CD4-positive, CD25-positive, alpha-beta regulatory T cell (primary cell): Measurements from ENCODE around the gene HPSE2. TPM values are rescaled to one million over a fixed set of nuclear protein-coding genes. Genes with fewer than 3 reads are reported as not detected.
"Not testable (repeated sequence)": the region's sequence is repeated elsewhere in the genome, so short reads cannot be mapped to it uniquely, and the experiment has no call there.

ENCODE experiments used
- ATAC-seq, 2 donors: fragments of 150-1000 bp; cut with Tn5 transposase; one replicate each; pipeline ENCODE4 v1.10.0; 2021; ENCODE audit warnings: low read depth in 2 of 2, moderate number of reproducible peaks in 2 of 2, moderate library complexity in 1 of 2
- DNase-seq, 3 donors: peaks; one replicate each; pipeline versions ENCODE4 v3.0.0 to v3.0.0-alpha.2; 2012 to 2022; ENCODE audit warnings: mixed read lengths in 1 of 3
- H3K27ac ChIP-seq: one replicate; pipeline ENCODE4 v1.7.0; 2013; ENCODE audit warnings: mild to moderate bottlenecking, low read length; ENCODE audit not compliant: insufficient read depth, poor library complexity, severe bottlenecking
- H3K27me3 ChIP-seq: one replicate; pipeline ENCODE4 v1.7.0; 2013; ENCODE audit warnings: low read length; ENCODE audit not compliant: control insufficient read depth, insufficient read depth
- H3K36me3 ChIP-seq: one replicate; pipeline ENCODE4 v1.7.0; 2013; ENCODE audit warnings: mild to moderate bottlenecking, low read length, moderate library complexity; ENCODE audit not compliant: control insufficient read depth, insufficient read depth
- H3K4me1 ChIP-seq: 2 replicates; pipeline ENCODE4 v1.7.0; 2013; ENCODE audit warnings: mild to moderate bottlenecking, low read length; ENCODE audit not compliant: insufficient read depth, control insufficient read depth, poor library complexity, severe bottlenecking
- H3K4me3 ChIP-seq: one replicate; pipeline ENCODE4 v1.7.0; 2013; ENCODE audit warnings: low read depth, mild to moderate bottlenecking, low read length, moderate library complexity
- H3K9me3 ChIP-seq, 2 experiments: 1 replicate in 1 of 2; 2 replicates in 1 of 2; pipeline ENCODE4 v1.7.0; 2013; ENCODE audit warnings: low read length in 2 of 2, mild to moderate bottlenecking in 1 of 2, moderate library complexity in 1 of 2; ENCODE audit not compliant: control insufficient read depth in 2 of 2
- H3K27ac Mint-ChIP-seq, 3 donors: one replicate each; pipeline ENCODE4 v1.8.0; 2020 to 2022; ENCODE audit warnings: mild to moderate bottlenecking in 3 of 3, mixed read lengths in 3 of 3, moderate library complexity in 2 of 3
- H3K27me3 Mint-ChIP-seq: one replicate; pipeline ENCODE4 v1.8.0; 2022; ENCODE audit warnings: mild to moderate bottlenecking, mixed read lengths
- H3K36me3 Mint-ChIP-seq: one replicate; pipeline ENCODE4 v1.8.0; 2020; ENCODE audit warnings: mixed read lengths
- H3K4me1 Mint-ChIP-seq, 4 donors: one replicate each; pipeline ENCODE4 v1.8.0; 2020 to 2022; ENCODE audit warnings: mixed read lengths in 4 of 4, mild to moderate bottlenecking in 1 of 4
- H3K4me3 Mint-ChIP-seq, 4 donors: one replicate each; pipeline ENCODE4 v1.8.0; 2020 to 2022; ENCODE audit warnings: mild to moderate bottlenecking in 4 of 4, mixed read lengths in 4 of 4, moderate library complexity in 3 of 4
- H3K9me3 Mint-ChIP-seq, 7 donors: one replicate each; pipeline ENCODE4 v1.8.0; 2020 to 2022; ENCODE audit warnings: mixed read lengths in 7 of 7, mild to moderate bottlenecking in 3 of 7, moderate library complexity in 2 of 7
- polyA plus RNA-seq, 4 donors: library from polyadenylated mRNA; unstranded; fragments of 300-500 nt; fragmentation: Illumina TruSeq; gene quantifications; one replicate each; pipeline ENCODE4 v1.2.3, GENCODE V29; 2021
- total RNA-seq: library from RNA; stranded (reverse); gene quantifications from one replicate; pipeline ENCODE4 v1.2.3, GENCODE V29; 2022

Gene HPSE2
- total and polyA plus RNA-seq, 5 donors from 2014 or later = 0.07 to 0.31 TPM; not detected in 3

DNA sequence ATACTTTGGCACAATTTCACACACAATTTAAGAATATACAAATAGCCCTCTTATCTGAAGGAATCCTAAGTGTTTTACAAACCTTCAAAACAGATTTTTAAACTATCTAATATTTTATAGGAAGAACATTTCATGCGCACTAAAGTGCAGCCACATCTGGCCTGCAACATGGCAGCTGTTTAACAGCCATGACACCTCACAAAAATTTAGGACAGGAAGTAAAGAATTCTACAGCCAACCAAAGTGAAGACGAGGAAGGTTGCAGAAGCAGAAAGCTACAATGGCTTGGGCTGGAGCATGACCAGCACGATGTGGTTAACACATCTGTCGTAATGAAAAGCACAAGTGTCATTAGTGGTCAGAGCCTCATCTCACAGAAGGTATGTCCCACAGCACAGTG is 238.1 kb downstream of the HPSE2 start:
- Mint-ChIP-seq H3K27ac (no peak overlapping the region), H3K36me3 (no peaks in the 10 kb centered on the region), H3K4me1 (no peaks in the 10 kb centered on the region), H3K27me3 (no peaks in the 10 kb centered on the region), H3K9me3 (peaks cover 0 to 3% (median 0%) of the 10 kb centered on the region in 7 donors), H3K4me3 (no peak overlapping the region)
- Histone ChIP-seq H3K4me1 (no peaks in the 10 kb centered on the region), H3K27me3 (no peaks in the 10 kb centered on the region), H3K27ac (no peak overlapping the region), H3K9me3 (no peaks in the 10 kb centered on the region), H3K36me3 (no peaks in the 10 kb centered on the region), H3K4me3 (no peak overlapping the region)
- ATAC-seq = no peak
- DNase-seq = no peak

DNA sequence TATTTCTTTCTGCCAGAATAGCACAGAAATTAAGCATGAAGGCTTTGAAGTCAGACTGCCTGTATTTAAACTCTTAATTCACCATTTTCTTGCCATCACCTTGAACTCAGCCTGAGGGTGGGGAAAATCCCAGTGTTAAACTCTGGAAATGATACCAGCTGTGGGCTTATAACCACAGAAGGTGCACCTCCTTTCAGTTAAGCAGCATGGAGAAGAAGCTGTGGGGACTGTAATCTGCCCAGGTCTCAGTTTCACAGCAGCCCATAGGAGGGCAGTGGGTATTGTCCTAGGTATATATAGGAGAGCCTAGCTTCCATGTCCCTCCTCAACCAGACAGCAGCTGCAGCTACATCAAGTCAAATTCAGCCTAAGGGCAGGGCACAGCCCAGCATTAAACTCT is 241.6 kb downstream of the HPSE2 start:
- Histone ChIP-seq H3K4me3 (no peak overlapping the region), H3K27me3 (no peaks in the 10 kb centered on the region), H3K27ac (no peak overlapping the region), H3K4me1 (no peaks in the 10 kb centered on the region), H3K9me3 (no peaks in the 10 kb centered on the region), H3K36me3 (no peaks in the 10 kb centered on the region)
- H3K9me3 Mint-ChIP-seq = peaks cover 0 to 4% (median 0%) of the 10 kb centered on the region in 7 donors
- ATAC-seq (no peak), DNase-seq (no peak)
- no peaks in the 10 kb centered on the region for H3K27me3 Mint-ChIP-seq
- no peaks in the 10 kb centered on the region for H3K4me1 Mint-ChIP-seq
- no peak overlapping the region for H3K4me3 Mint-ChIP-seq
- no peak overlapping the region for H3K27ac Mint-ChIP-seq
- no peaks in the 10 kb centered on the region for H3K36me3 Mint-ChIP-seq

DNA sequence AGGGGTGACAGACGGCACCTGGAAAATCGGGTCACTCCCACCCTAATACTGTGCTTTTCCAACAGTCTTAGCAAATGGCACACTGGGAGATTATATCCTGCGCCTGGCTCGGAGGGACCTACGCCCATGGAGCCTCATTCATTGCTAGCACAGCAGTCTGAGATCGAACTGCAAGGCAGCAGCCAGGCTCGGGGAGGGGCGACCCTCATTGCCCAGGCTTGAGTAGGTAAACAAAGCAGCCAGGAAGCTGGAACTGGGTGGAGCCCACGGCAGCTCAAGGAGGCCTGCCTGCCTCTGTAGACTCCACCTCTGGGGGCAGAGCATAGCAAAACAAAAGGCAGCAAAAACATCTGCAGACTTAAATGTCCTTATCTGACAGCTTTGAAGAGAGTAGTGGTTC is 251.9 kb downstream of the HPSE2 start:
- H3K36me3 Mint-ChIP-seq, H3K4me3 ChIP-seq, H3K4me1 ChIP-seq, H3K27me3 ChIP-seq, H3K4me3 Mint-ChIP-seq, H3K9me3 ChIP-seq, H3K27me3 Mint-ChIP-seq, H3K36me3 ChIP-seq, H3K9me3 Mint-ChIP-seq, H3K4me1 Mint-ChIP-seq, H3K27ac ChIP-seq, H3K27ac Mint-ChIP-seq, DNase-seq, ATAC-seq: not testable (repeated sequence)

DNA sequence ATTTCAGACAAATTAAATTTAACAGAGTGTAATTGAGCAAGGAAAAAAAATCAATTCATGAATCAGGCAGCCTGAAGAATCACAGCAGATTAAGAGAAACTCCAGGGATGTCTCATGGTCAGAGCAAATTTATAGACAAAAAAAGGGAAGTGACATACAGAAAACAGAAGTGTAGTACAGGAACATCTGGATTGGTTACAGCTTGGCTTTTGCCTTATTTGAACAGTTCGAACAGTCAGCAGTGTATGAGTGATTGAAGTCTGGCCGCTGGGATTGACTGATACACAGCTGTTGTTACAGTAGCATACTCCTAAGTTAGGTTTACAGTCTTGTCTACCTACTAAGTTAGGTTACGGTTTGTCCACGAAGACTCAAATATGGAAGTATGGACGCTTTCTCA is 255.3 kb downstream of the HPSE2 start:
- H3K27ac Mint-ChIP-seq = no peak overlapping the region
- no peaks in the 10 kb centered on the region for H3K4me1 Mint-ChIP-seq
- H3K4me1 ChIP-seq = no peaks in the 10 kb centered on the region
- H3K36me3 ChIP-seq = no peaks in the 10 kb centered on the region
- H3K4me3 ChIP-seq = no peak overlapping the region
- DNase-seq (no peak), ATAC-seq (no peak)
- H3K9me3 Mint-ChIP-seq = peaks cover 0 to 3% (median 0%) of the 10 kb centered on the region in 7 donors
- no peaks in the 10 kb centered on the region for H3K9me3 ChIP-seq
- no peaks in the 10 kb centered on the region for H3K36me3 Mint-ChIP-seq
- no peaks in the 10 kb centered on the region for H3K27me3 ChIP-seq
- no peak overlapping the region for H3K27ac ChIP-seq
- H3K27me3 Mint-ChIP-seq = no peaks in the 10 kb centered on the region
- no peak overlapping the region for H3K4me3 Mint-ChIP-seq

DNA sequence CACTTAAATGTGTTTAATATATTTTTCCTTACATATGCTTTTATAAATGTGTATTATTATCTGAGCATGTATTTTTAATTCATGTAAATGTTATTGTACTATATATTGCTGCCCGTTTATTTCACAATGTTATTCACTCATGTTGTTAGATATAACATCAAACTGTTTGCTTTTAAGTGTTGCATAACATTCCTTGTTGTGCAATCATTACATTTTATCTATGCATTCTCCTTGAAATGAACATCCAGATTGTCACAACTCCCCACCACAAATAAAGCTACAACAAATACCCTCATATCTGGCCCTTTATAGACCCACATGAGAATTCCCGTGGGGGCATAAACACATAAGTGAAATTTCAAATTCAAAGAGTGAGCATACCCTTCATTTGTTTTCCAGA is 264.2 kb downstream of the HPSE2 start:
- Histone ChIP-seq H3K36me3 (no peaks in the 10 kb centered on the region), H3K4me1 (no peaks in the 10 kb centered on the region), H3K27ac (no peak overlapping the region), H3K4me3 (no peak overlapping the region), H3K9me3 (no peaks in the 10 kb centered on the region), H3K27me3 (no peaks in the 10 kb centered on the region)
- DNase-seq = no peak
- Mint-ChIP-seq H3K27ac (no peak overlapping the region), H3K27me3 (no peaks in the 10 kb centered on the region), H3K4me3 (no peak overlapping the region), H3K4me1 (no peaks in the 10 kb centered on the region), H3K36me3 (no peaks in the 10 kb centered on the region), H3K9me3 (peaks cover 0 to 4% (median 2%) of the 10 kb centered on the region in 7 donors)
- ATAC-seq = no peak

DNA sequence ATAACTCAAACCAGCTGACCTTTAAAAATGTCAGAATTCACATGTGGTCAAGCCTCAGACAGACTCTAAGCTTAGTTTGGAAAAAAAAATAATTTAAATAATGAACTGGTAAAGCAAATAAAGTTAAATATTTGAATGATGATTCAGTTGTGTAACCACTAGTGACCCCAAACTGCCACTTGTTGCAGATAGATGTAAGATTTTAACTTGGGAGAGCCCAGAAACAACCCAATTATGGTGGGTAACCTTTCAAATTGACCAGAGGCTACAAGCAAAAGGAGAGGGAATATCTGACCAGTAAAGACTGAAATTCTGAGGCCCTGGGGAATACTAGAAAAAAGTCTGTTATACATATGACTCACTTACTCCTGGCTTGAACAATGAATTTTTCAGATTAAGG is 268.1 kb downstream of the HPSE2 start:
- no peaks in the 10 kb centered on the region for H3K4me1 Mint-ChIP-seq
- H3K27ac ChIP-seq = no peak overlapping the region
- no peaks in the 10 kb centered on the region for H3K9me3 ChIP-seq
- DNase-seq (no peak), ATAC-seq (no peak)
- H3K9me3 Mint-ChIP-seq = peaks cover 0 to 6% (median 3%) of the 10 kb centered on the region in 7 donors
- no peaks in the 10 kb centered on the region for H3K4me1 ChIP-seq
- H3K36me3 ChIP-seq = no peaks in the 10 kb centered on the region
- H3K4me3 Mint-ChIP-seq = no peak overlapping the region
- no peak overlapping the region for H3K4me3 ChIP-seq
- H3K36me3 Mint-ChIP-seq = no peaks in the 10 kb centered on the region
- no peak overlapping the region for H3K27ac Mint-ChIP-seq
- no peaks in the 10 kb centered on the region for H3K27me3 Mint-ChIP-seq
- H3K27me3 ChIP-seq = no peaks in the 10 kb centered on the region

DNA sequence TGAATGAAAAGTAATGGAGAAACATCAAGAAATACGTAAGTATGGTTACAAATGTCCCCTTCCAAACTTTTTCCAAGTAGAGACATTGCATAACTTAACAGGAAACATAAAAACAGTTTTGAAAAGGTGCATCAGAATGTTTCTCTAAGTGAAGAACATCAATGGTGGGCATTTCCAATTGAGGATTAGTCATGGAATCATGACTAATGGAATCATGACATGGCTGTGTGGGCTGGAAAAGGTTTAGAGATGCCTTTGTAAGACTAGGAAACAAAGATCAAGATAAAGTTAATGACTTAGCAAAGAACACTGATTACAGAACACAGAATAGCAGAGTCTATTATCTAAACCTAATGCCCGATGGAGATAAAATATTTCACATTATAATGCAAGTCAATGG is 272.0 kb downstream of the HPSE2 start:
- H3K4me1 Mint-ChIP-seq = no peaks in the 10 kb centered on the region

DNA sequence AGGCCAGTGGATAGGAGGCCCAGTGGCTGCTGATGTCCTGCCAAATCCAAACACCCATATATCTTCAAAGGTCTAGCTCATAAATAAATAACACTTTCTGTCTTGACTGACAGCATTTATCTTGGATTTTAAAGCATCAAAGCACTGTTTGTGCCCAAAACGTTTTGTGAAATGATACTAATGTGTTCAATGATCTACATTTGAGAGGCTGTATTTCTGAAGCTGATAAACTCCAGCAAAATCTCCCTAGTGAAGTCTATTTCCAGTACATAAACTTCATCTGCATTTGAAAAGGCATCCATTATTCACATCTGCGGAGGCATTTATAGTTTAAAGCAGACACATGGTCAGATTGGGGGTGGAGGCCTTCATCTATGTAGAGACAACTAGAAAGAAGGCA is 276.3 kb downstream of the HPSE2 start:
- H3K36me3 Mint-ChIP-seq = no peaks in the 10 kb centered on the region
- peaks cover 0 to 3% (median 2%) of the 10 kb centered on the region in 7 donors for H3K9me3 Mint-ChIP-seq
- Histone ChIP-seq H3K4me3 (no peak overlapping the region), H3K27ac (no peak overlapping the region), H3K4me1 (no peaks in the 10 kb centered on the region), H3K36me3 (no peaks in the 10 kb centered on the region), H3K9me3 (no peaks in the 10 kb centered on the region), H3K27me3 (no peaks in the 10 kb centered on the region)
- no peak for ATAC-seq
- H3K4me3 Mint-ChIP-seq = no peak overlapping the region
- no peaks in the 10 kb centered on the region for H3K27me3 Mint-ChIP-seq
- no peak overlapping the region for H3K27ac Mint-ChIP-seq
- DNase-seq = no peak
- no peaks in the 10 kb centered on the region for H3K4me1 Mint-ChIP-seq

More for the DNA sequence above, 272.0 kb downstream of the HPSE2 start:
- H3K4me3 Mint-ChIP-seq = no peak overlapping the region
- Histone ChIP-seq H3K4me1 (no peaks in the 10 kb centered on the region), H3K27me3 (no peaks in the 10 kb centered on the region), H3K4me3 (no peak overlapping the region), H3K9me3 (no peaks in the 10 kb centered on the region), H3K36me3 (no peaks in the 10 kb centered on the region), H3K27ac (no peak overlapping the region)
- ATAC-seq (no peak), DNase-seq (no peak)
- peaks cover 0 to 5% (median 2%) of the 10 kb centered on the region in 7 donors for H3K9me3 Mint-ChIP-seq
- H3K27me3 Mint-ChIP-seq = no peaks in the 10 kb centered on the region
- no peak overlapping the region for H3K27ac Mint-ChIP-seq
- H3K36me3 Mint-ChIP-seq = no peaks in the 10 kb centered on the region
